Measurements from ENCODE around the gene ITPKB.

ITPKB gene

GRCh38 chr1:226668173-226668560, 70.9 kb downstream of the ITPKB start:
- in situ Hi-C loops (cut with MboI; ENCODE audit: low sequenced_read_pairs) = no loop called here

GRCh38 chr1:226666692-226667091, 72.4 kb downstream of the ITPKB start:
- in situ Hi-C loops (cut with MboI; ENCODE audit: low sequenced_read_pairs) = no loop called here

DNA sequence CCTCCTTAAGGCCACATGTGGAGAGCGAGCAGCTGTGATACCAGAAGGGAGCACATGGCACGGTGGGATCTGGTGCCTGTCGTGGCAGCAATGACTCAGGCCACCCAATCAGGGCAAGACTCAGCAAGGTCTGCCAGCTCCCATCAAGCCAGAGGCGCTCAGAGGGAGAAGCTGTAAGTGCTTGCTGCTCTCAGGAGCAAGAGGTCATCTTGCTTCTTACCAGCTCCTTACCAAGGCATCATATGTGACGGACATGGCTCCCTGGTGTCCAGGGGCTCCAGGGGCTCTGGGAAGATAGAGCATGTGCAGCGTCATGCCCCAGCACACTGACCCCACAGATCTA, 72.9 kb downstream of the ITPKB start:
- in situ Hi-C loops (cut with MboI; ENCODE audit: low sequenced_read_pairs) = no loop called here

DNA sequence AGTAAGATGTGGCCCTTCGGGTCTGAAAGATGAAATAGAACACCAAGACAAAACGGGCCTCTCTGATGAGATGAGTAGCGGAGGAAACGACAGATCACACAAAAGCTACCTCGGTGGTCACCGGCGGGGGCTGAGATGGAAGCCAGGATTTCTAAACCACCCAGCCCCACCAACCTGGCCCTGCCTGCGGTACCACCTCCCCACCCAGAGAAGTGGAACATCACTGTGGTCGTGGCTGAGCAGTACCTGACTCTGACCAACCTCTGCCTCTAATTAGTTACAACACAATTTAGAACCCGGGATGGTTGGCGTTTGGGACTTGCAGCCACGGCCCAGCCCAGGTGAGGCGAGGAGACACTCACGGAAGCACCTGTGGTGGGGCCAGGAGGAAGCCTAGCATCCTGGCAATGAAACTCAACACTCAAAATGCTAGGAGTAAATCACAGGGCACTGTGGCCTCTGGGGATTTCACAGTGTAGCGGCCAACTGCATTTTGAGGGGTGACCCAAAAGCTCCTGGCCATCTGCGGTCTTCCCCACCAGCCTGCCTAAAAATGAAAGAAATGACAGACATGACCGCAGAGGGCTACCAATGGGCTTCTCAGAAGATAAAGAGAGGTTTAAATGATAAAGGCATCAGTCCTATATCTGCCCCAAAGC, 73.4 kb downstream of the ITPKB start:
- in situ Hi-C loops (cut with MboI; ENCODE audit: low sequenced_read_pairs) = no loop called here

- in situ Hi-C loops (cut with MboI; ENCODE audit: low sequenced_read_pairs) = no loop called here
These were observed 74.5 kb downstream of the ITPKB start for GRCh38 chr1:226664413-226665101.

DNA sequence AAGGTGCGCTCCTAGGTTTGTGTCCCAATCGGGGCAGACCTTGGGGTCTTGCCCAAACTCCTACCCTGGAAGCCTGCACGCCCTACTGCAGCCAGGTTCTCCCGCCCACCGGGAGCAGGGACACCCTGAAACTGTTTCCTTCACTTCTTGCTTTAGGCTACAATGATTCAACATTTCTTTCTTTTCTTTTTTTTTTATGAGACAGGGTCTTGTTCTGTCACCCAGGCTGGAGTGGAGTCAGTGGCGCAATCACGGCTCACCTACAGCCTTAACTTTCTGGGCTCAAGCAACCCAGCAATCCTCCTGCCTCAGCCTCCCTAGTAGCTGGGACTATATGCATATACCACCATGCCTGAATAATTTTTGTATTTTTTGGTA, 75.8 kb downstream of the ITPKB start:
- in situ Hi-C loops (cut with MboI; ENCODE audit: low sequenced_read_pairs) = no loop called here

DNA sequence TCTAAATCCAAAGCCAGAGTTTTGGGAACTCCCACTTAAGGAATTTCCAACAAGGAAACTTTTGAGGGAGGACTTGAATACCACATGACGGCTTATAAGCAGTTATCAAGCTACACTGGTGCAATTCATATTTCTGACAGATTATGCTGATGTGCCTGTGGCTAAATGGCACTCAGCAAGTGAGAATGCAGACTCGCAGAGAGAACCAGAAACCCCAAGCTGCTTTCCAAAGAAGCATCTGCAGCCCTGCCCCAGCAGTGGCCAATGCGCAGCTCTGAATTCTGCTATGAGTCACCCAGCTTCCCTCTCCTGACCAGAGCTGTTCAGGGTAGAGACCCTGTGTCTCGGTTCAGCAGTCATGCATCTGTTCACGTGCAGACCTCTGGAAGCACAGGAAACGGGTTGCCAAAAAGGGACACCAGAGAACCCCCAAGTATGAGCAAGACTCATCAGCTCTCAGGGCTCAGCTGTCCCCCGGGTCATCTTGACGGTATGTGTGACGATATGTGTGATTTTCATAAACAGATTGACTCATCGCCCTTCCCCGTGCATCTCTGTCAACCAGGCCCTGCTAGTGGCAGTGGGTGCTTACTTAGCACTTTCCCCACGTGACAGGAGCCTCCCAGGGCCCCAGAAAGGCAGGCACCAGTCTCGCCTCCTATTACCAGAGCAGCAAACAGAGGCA, 76.3 kb downstream of the ITPKB start:
- in situ Hi-C loops (cut with MboI; ENCODE audit: low sequenced_read_pairs) = no loop called here

DNA sequence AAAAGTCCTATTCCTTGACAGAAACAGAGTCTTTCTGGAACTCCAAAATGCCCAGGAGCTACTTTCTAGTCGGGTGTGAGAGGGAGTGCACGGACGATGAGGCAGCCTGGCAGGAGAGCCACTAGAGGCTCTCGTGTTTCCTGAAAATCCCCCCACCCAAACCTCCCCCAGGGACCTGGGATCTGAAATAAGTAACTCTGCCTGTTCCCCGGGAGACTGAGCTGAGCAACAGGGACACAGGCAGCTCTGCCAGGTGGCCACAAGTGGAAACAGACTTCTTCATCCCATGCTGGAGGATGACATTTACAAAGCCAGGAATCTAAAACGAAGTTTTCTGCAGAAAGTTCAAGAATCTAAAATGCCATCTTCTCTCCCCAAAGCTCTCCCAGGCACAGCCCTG, 77.1 kb downstream of the ITPKB start:
- in situ Hi-C loops (cut with MboI; ENCODE audit: low sequenced_read_pairs) = no loop called here

DNA sequence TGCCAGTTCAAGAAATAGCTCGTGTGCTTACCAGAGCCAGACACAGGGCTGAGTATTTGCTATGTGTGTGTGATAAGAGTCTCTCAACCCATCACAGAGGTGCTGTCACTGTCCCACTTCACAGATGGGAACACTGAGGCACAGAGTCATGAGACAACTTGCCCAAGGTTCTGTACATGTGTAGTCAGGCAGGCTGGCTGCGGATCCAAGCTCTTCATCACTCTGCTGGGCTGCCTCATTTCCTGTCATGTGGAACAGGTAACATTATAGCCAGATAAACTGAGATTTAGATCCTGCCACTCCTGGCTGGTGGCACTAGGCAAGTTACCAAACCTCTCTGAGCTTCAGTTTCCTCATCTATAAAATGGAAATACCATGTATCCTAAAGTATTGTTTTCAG, 77.8 kb downstream of the ITPKB start:
- in situ Hi-C loops (cut with MboI; ENCODE audit: low sequenced_read_pairs) = no loop called here

GRCh38 chr1:226660410-226661182, 78.5 kb downstream of the ITPKB start:
- in situ Hi-C loops (cut with MboI; ENCODE audit: low sequenced_read_pairs) = no loop called here

DNA sequence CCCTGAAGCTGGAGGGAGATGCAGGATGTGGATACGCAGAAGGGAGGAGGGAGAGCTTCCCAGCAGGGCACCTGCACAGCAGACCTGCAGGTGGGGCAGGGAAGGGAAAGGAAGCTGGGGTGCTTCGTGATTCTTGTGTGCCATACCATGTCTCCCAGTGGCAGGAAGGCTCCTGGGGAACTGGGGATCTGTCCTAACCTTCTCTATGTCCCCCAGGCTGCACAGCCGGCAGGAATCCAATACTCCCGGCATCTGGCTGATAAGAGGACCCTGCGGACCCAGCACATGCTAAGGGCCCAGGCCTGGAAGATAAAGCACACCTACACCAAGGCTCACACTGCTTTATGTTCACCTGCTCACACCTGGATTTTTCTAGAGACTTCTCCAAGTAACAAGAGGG, 79.4 kb downstream of the ITPKB start:
- in situ Hi-C loops (cut with MboI; ENCODE audit: low sequenced_read_pairs) = no loop called here

GRCh38 chr1:226659136-226659535, 79.9 kb downstream of the ITPKB start:
- in situ Hi-C loops (cut with MboI; ENCODE audit: low sequenced_read_pairs) = no loop called here

- in situ Hi-C loops (cut with MboI; ENCODE audit: low sequenced_read_pairs) = no loop called here
These were observed 80.4 kb downstream of the ITPKB start for GRCh38 chr1:226658546-226659125.

DNA sequence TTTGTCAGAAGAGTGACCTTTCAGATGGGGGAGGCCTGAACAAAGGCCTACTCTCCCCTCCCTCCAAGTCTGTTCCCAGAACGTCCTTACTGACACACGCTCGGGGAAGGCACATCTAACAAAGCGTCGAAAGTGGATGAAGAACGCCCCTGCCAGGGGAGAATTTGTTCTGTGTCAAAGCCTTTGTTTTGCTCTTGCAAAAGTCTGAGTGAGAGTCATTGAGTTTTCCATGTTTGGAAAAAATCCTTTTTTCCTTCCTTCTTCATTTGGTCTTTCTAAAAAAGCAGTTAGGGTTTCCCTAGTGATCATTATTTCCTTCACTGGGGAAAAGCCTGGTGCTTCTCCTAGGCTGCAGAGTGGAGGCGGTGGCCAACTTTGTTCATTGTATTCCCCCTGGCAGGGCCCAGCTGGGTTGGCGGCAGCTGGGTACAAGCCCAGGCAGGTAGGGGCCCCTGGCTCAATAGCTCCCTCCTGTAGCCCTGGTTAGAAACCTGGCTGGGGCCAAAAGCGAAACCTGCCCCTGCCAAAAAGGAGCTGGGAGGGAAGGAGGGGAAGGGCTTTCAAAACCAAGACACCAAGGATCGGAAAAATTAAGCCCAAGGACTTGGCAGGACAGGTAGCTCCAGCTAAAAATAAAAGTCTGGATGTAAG, 81.1 kb downstream of the ITPKB start:
- in situ Hi-C loops (cut with MboI; ENCODE audit: low sequenced_read_pairs) = no loop called here

DNA sequence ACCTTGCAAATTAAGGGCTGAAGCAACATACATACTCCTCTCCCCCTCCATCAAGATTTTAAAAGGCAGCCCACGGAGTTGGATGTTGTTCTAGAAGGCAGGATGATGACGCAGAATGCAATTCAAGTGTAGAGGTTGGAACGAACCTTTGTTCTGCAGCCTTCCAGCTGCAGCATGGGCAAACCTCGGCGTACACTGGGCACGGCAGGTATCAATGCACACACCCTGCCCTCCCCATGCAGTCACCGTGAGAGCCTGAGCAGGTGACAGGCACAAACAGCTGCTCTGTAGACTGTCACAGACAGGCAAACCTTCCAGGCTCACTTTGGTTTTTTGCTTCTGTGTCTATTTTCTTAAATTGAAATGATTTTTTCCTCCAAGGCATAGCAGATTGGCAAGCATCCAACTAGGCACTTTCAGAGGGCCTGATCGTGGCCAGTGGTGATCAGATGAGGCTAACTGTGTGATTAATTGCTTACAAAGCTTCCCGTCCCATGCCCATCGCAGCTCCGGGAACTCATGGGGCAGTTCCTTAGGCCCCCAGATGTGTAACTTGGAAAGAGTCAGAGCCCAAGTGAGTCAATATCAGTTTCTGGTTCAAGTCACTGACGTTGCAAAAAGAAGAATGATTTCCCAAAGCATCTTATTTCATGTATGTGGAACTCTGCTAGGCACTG, 82.3 kb downstream of the ITPKB start:
- in situ Hi-C loops (cut with MboI; ENCODE audit: low sequenced_read_pairs) = no loop called here

DNA sequence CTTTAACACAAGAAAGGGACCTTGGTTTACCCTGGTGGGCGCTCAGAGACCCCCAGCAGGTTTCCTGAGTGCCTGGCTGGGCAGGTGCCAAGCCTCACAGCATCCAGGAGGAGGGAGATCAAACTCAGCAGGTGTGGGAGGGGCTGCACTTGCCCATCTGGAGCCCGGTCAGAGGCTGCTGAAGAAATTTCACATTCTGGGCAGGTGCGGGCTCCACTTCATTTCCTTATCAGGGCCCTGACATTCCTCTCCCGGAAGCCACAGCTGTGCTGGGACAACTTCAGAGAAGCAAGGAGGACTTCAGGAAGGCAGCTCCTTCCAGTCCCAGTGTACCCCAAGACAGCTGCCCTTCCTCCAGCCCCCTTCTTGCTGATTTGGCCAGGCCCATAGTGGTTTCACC, 82.9 kb downstream of the ITPKB start:
- in situ Hi-C loops (cut with MboI; ENCODE audit: low sequenced_read_pairs) = no loop called here

DNA sequence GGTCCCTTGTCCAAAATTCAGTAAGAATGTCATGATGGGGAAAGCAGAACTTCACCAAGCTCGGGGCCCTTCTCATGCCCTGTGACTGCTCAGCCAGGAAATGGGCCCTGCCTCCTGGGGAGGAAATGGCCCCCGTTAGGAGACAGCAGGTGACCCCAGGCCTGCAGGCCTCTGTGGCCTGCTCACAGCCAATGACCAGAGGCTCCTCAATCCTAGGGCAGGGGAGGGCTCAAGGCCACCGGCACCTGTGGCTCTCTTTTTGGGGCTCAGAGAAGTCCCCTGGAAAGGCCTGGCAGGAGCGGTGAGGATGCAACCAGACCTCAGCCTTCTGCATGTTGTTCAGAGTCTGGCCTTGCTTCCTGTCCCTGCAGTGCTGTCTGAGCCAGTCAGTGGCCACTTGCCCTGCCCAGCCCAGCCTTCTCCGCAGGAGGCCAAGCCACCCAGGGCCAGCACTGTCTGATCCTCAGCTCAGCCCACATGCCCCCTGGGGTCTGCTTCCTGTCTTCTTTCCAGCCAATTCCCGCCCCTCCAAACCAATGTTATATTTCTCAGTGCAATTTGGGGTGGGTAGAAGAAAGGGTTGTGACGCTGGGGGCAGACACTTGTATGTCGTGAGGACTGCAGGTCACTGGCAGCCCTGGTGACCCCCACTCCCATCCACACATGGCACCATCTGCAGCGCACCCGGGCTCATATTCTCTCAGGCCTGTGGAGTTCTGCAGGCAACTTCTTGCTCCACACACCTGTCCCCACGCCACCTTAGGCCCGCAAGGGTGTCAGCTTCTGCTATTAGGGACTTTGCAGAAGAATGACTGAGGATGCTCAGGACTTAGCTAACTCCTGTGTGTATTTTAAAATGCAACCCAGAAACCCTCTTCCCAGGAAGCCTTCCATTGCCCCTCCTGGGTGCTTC, 83.6 kb downstream of the ITPKB start:
- in situ Hi-C loops (cut with MboI; ENCODE audit: low sequenced_read_pairs) = no loop called here

DNA sequence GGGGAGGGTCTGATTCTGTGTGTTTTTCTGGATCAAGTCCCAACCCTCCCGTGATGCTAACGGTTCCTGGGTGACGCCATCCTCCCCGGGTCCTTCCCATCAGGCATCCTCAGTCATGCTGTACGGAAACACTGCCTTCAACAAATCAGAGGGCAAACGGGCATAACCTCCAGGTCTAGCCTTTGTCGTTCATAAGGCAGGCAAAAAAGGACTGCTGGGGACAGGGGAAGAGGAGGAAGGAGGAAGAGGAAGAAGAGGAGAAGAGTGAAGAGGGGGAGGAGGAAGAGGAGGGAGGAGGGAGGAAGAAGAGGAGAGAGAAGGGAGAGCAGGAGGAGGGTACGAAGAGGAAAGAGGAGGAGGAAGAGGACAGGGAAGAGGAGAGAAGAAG, 84.4 kb downstream of the ITPKB start:
- in situ Hi-C loops (cut with MboI; ENCODE audit: low sequenced_read_pairs) = no loop called here

GRCh38 chr1:226654046-226654667, 84.9 kb downstream of the ITPKB start:
- in situ Hi-C loops (cut with MboI; ENCODE audit: low sequenced_read_pairs) = no loop called here

All from HL-60/S4 treated with phorbol 12-myristate 13-acetate at 8.2 ng/mL for 4 days and 3 days (cell line).